LHCN-M2 (cell line): ENCODE measurements around the gene RGR. TPM values are rescaled to one million over a fixed set of nuclear protein-coding genes. Genes with fewer than 3 reads are reported as not detected.
"Not testable (repeated sequence)": the region's sequence is repeated elsewhere in the genome, so short reads cannot be mapped to it uniquely, and the experiment has no call there.

ENCODE experiments used
- DNase-seq: peaks from one replicate; pipeline ENCODE4 v3.0.0-alpha.2; 2012; ENCODE audit warnings: low read depth
- total RNA-seq: library from RNA; depleted of rRNA; stranded (reverse); fragments of >200 nt; gene quantifications from 2 replicates; pipeline ENCODE4 v1.2.3, GENCODE V29; 2014

Gene RGR
- total RNA-seq, 1 experiment from 2014 or later, result not detected

DNA sequence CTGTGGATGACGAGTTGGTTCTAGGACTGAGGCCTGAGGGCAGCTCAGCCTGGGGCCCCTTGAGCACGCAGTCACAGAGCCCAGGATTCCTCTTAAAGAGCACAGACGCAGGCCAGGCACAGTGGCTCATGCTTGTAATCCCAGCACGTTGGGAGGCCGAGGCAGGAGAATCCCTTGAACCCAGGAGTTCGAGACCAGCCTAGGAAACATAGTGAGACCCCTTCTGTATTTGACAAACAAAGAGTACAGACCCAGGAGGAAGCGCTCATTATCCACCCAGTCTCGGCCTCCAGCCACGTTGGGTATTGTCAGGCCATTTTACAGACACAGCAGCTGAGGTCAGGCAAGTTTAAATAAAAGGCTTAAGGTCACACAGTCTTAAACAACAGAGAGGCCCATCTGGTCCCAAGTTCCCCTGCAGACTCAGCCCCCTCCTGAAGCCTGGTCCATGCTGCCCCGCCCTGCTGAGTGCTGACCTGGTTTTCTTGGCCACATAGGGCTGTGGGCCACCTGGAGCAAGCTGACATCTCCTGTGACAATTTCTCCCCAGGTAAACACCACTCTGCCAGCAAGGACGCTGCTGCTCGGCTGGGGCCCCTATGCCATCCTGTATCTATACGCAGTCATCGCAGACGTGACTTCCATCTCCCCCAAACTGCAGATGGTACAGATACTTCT lies 12.6 kb downstream of the RGR start:
- no peak for DNase-seq

GRCh38 chr10:84258034-84258695 lies 13.3 kb downstream of the RGR start:
- no peak for DNase-seq

DNA sequence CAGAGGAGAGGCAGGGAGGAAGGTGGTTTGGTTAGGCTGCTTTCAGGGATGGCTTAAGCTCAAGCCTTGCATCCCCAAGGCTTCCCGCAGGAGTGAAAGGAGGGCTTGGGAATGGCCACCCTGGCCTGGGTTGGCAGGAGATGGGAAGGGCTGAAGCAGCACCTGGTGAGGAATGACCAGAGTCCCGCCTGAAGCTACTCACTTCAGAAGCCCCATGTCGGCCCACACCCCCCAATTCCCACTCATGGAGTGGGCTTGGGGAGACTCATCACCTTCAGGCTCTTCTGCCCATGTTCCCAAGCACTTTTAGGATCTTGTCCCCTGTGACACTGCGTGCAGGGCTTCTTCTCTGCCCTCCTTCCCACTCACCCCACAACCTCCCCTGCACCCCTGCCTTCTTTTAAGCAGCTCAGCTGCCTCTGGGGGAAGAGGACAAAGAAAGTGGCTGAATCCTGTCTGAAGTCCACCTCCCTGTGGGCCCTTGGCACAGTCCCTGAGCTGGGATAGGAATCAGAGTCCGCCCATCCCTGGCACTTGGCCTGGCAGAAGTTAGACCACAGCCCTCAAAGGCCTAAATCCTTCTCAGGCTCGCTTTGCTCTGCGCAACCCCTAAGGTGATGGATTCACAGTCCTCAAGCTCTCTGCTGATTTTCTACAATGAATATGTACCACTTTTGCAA lies 16.5 kb downstream of the RGR start:
- no peak for DNase-seq

GRCh38 chr10:84262190-84262956 lies 17.5 kb downstream of the RGR start:
- DNase-seq, result no peak

- no peak for DNase-seq
These were observed 18.9 kb downstream of the RGR start for GRCh38 chr10:84263716-84264115.

- DNase-seq, result peak; percentile 35
These were observed 19.8 kb downstream of the RGR start for GRCh38 chr10:84264611-84265141.

DNA sequence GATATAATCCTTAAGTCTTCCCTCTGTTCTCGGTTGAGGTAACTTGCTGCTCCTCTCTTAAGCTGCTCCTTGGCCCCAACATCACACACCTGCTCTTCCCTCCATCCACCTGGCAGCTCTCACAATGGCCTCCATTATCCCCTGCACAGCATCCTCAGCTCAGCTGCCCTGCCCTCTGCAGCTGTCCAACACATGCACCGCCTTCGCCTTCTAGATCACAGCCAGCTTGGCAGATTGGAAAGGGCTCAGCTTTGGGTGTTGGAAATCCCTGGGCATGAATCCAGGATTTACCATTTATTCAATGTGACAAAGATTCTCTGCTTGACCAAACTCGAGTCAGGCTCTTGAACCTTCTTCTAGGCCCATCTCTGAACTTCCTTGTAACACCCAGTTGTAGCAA lies 20.6 kb downstream of the RGR start:
- DNase-seq, result peak; percentile 37

DNA sequence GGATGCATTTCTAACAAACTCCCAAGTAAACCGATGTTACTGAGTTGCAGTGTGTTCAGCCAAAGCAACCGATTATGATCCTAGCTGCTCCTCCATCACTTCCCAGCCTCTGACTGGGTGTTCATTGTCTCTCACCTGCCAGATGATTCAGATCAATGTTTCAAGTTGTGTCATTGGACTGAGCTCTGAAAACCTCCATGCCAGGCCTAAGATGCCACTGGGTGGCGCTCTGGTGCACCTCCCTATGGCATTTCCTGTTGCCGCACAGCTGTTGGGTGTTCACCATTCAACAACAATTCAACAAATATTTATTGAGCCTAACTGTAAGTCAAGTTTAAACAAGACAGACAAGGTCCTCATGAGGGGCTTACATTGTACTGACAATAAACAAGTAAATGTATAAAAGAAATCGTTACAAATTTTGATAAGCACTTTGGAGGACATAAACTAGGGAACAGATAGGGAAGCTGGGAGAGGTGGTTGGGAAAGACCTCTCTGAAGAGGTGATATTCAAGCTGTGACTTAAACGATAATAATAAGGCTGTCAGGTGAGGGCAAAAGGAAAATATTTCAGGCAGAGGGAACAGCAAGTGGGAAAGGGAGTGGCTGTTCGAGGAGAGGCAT lies 22.8 kb downstream of the RGR start:
- peak; percentile 74 for DNase-seq

GRCh38 chr10:84269162-84269561 lies 24.3 kb downstream of the RGR start:
- no peak for DNase-seq

DNA sequence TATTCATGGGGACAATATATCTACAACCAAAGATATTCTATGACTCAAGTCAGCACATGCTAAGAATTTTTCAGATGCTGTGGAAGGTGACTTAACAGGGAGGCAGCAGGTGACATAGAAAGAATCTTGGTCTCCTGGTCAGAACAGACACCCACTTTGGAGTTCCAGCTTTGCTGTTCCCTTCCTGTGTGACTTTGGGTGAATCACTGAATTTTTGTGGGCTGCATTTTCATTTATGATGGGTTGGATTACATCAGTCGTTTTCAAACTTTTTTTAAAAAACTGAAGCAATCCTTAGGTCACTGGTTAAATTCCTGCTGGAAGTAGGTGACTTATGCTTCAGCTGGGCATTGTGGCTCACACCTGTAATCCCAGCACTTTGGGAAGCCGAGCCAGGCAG lies 24.9 kb downstream of the RGR start:
- DNase-seq, result peak; percentile 83

- DNase-seq, result no peak
These were observed 25.9 kb downstream of the RGR start for GRCh38 chr10:84270708-84271107.

DNA sequence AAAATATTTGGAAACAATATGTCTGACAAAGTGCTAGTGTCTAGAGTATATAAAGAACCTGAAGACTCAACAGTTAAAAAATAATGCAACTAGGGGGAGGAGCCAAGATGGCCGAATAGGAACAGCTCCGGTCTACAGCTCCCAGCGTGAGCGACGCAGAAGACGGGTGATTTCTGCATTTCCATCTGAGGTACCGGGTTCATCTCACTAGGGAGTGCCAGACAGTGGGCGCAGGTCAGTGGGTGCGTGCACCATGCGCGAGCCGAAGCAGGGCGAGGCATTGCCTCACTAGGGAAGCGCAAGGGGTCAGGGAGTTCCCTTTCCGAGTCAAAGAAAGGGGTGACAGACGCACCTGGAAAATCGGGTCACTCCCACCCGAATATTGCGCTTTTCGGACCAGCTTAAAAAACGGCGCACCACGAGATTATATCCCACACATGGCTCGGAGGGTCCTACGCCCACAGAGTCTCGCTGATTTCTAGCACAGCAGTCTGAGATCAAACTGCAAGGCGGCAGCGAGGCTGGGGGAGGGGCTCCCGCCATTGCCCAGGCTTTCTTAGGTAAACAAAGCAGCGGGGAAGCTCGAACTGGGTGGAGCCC lies 35.1 kb downstream of the RGR start:
- not testable (repeated sequence) for DNase-seq

DNA sequence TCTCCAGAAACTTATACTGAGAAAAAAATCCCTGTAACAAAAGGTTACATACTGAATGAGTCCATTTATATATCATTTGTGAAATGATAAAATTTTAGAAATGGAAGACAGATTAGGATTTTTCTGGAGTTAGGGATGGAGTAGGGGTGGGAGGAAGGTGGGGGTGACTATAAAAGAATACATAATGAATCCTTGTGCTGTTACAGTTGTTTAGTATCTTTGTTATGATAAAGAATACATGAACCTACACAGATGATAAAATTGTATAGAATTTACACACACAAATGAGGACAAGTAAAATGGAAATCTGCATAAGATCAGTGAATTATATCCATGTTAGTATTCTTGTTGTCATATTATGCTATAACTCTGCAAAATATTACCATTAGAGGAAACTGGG lies 41.8 kb downstream of the RGR start:
- DNase-seq, result no peak

DNA sequence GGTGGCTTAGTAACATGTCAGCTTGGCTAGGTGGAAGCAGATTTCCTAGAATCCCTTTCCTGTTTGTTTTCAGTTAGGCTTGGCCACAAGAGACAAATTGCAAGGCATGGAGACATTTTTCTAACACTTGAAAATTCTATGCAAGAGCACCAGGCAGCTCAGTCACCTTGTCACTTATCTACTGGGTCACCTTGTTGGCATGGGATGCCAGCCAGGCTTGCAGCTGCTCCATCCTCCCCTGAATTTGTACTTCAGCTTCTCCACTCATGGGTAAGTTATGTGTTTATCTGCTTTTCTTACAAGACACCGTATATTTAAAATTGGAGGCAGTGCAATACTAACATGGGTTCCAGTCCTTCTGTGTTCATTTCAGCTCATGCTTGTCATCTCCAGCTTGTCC lies 43.3 kb downstream of the RGR start:
- no peak for DNase-seq

GRCh38 chr10:84289521-84290200 lies 44.8 kb downstream of the RGR start:
- DNase-seq, result no peak

GRCh38 chr10:84290235-84290634 lies 45.4 kb downstream of the RGR start:
- no peak for DNase-seq

- DNase-seq, result peak; percentile 62
These were observed 46.5 kb downstream of the RGR start for GRCh38 chr10:84291384-84291783.

DNA sequence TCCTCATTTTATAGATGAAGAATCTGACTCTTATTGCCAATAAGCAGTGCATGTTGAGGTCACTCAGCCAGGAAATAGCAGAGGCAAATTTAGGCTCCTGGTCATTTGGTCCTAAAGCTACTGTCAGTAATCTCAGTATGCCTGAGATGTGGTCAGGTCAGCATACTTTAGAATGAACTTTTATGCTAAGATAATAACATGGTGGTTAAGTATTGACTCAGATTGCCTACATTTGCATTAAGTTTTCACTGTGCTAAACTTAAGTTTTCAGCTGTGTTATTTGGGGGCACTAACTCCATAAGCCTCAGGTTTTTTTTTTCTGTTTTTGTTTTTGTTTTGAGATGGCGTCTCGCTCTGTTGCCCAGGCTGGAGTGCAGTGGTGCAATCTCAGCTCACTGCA lies 47.6 kb downstream of the RGR start:
- DNase-seq, result no peak

- DNase-seq, result no peak
These were observed 48.3 kb downstream of the RGR start for GRCh38 chr10:84293171-84293570.

- DNase-seq, result no peak
These were observed 48.7 kb downstream of the RGR start for GRCh38 chr10:84293574-84294016.
